ENCODE data around the gene RAB24. TPM values are rescaled to one million over a fixed set of nuclear protein-coding genes. Genes with fewer than 3 reads are reported as not detected.

Gene RAB24
- total and polyA plus RNA-seq, 12 donors, result 29.4 to 134 (median 51.6) TPM

GRCh38 chr5:177271113-177271512 is 32.4 kb downstream of the RAB24 start:
- TF ChIP-seq POLR2A (IDR thresholded peaks at IDR 0.05), result no peak
- no peak for TF ChIP-seq CTCF (IDR thresholded peaks at IDR 0.05)
- Histone ChIP-seq H3K4me3 (no peak overlapping the region), H3K27me3 (no peaks in the 10 kb centered on the region), H3K9me3 (replicated peaks in 1 of 3) (no peaks in the 10 kb centered on the region), H3K27ac (no peak overlapping the region), H3K4me1 (replicated peaks in 1 of 2) (peaks cover 0 to 5% of the 10 kb centered on the region in 2 donors), H3K36me3 (replicated peaks in 1 of 2) (peaks cover 0 to 73% of the 10 kb centered on the region in 2 donors)
- intact Hi-C loops (cut with DNase I), result loop anchor here in 1 of 2 donors (10.0 kb wide), 1 partner anchor 126 kb away; no protein-coding TSS in a partner anchor
- no peak for DNase-seq
- 95 to 98% (median 96%) methylated on average over 4 of the region's 4 CpGs for WGBS, 4 donors

GRCh38 chr5:177270653-177271052 is 32.9 kb downstream of the RAB24 start:
- WGBS, 4 donors, result 91 to 98% (median 96%) methylated on average over 3 of the region's 3 CpGs

GRCh38 chr5:177269976-177270375 is 33.5 kb downstream of the RAB24 start:
- H3K36me3 ChIP-seq (replicated peaks in 1 of 2), result peaks cover 0 to 74% of the 10 kb centered on the region in 2 donors
- no peaks in the 10 kb centered on the region for H3K27me3 ChIP-seq
- 87 to 91% (median 91%) methylated on average over 3 of the region's 3 CpGs for WGBS, 4 donors

More at GRCh38 chr5:177270653-177271052, 32.9 kb downstream of the RAB24 start:
- H3K4me3 ChIP-seq, result no peak overlapping the region
- H3K27ac ChIP-seq, result no peak overlapping the region
- H3K4me1 ChIP-seq (replicated peaks in 1 of 2), result peaks cover 0 to 5% of the 10 kb centered on the region in 2 donors
- H3K9me3 ChIP-seq (replicated peaks in 1 of 3), result no peaks in the 10 kb centered on the region
- TF ChIP-seq POLR2A (IDR thresholded peaks at IDR 0.05) (no peak), CTCF (IDR thresholded peaks at IDR 0.05) (no peak)
- peaks cover 0 to 73% of the 10 kb centered on the region in 2 donors for H3K36me3 ChIP-seq (replicated peaks in 1 of 2)
- intact Hi-C loops (cut with DNase I), result loop anchor here in 1 of 2 donors (10.0 kb wide), 1 partner anchor 126 kb away; no protein-coding TSS in a partner anchor
- DNase-seq, result no peak
- no peaks in the 10 kb centered on the region for H3K27me3 ChIP-seq

GRCh38 chr5:177269232-177269895 is 34.2 kb downstream of the RAB24 start:
- Histone ChIP-seq H3K4me3 (no peak overlapping the region), H3K36me3 (replicated peaks in 1 of 2) (peaks cover 0 to 70% of the 10 kb centered on the region in 2 donors), H3K4me1 (replicated peaks in 1 of 2) (peaks cover 0 to 5% of the 10 kb centered on the region in 2 donors), H3K27me3 (no peaks in the 10 kb centered on the region), H3K27ac (no peak overlapping the region), H3K9me3 (replicated peaks in 1 of 3) (no peaks in the 10 kb centered on the region)
- WGBS, 4 donors, result 94 to 98% (median 97%) methylated on average over 7 of the region's 7 CpGs
- TF ChIP-seq CTCF (IDR thresholded peaks at IDR 0.05) (no peak), POLR2A (IDR thresholded peaks at IDR 0.05) (no peak)
- DNase-seq, result no peak
- intact Hi-C loops (cut with DNase I), result no loop called here

More at GRCh38 chr5:177269976-177270375, 33.5 kb downstream of the RAB24 start:
- Histone ChIP-seq H3K9me3 (replicated peaks in 1 of 3) (no peaks in the 10 kb centered on the region), H3K4me1 (replicated peaks in 1 of 2) (peaks cover 0 to 5% of the 10 kb centered on the region in 2 donors), H3K4me3 (no peak overlapping the region), H3K27ac (no peak overlapping the region)
- DNase-seq, result no peak
- TF ChIP-seq CTCF (IDR thresholded peaks at IDR 0.05), result no peak
- no peak for TF ChIP-seq POLR2A (IDR thresholded peaks at IDR 0.05)
- intact Hi-C loops (cut with DNase I), result loop anchor here in 1 of 2 donors (10.0 kb wide), 1 partner anchor 125 kb away; no protein-coding TSS in a partner anchor
